Activated T-helper 9 cell treated with anti-CD3 and anti-CD28 coated beads, Interleukin-2, amount 50 U/mL, for 16 hours (primary cell): ENCODE data around the gene PROK1.

Experiments used
- DNase-seq: peaks from one replicate; pipeline ENCODE4 v3.0.0-alpha.2; 2020; ENCODE audit warnings: low read depth

The PROK1 gene

DNA sequence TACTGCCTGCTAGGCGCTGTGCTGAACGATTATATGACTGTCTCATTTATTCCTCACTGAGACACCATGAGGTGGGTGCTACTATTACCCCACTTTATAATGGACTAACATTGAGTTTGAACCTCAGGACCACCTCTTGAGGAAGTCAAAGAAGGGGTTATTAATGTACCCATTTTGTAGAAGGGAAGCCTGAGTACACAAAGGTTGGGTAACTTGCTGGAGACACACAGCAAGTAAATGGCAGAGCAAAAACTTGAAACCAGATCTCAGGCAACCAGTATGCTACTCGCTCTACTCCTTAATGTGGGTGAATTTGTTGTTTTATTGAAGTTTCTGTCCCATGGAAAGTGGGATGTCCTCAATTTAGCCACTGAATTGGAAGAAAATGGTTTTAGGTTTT lies 37.9 kb downstream of the PROK1 start:
- no peak for DNase-seq

DNA sequence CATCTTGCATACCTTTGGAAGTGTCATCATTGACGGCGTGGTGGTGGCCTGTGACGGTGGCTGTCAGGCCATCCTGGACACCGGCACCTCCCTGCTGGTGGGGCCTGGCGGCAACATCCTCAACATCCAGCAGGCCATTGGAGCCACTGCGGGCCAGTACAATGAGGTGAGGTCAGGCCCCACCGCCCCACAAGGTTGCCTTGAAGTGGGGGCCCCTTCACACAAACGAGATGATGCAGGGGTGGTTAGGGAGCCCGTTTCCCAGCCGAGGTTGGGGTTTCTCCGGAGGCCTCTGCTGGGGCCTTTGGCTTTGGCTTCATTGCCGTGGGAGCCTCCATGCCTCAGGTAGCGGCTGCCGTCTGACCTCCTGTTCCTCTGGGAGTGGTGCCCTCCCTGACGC lies 38.5 kb downstream of the PROK1 start:
- no peak for DNase-seq

DNA sequence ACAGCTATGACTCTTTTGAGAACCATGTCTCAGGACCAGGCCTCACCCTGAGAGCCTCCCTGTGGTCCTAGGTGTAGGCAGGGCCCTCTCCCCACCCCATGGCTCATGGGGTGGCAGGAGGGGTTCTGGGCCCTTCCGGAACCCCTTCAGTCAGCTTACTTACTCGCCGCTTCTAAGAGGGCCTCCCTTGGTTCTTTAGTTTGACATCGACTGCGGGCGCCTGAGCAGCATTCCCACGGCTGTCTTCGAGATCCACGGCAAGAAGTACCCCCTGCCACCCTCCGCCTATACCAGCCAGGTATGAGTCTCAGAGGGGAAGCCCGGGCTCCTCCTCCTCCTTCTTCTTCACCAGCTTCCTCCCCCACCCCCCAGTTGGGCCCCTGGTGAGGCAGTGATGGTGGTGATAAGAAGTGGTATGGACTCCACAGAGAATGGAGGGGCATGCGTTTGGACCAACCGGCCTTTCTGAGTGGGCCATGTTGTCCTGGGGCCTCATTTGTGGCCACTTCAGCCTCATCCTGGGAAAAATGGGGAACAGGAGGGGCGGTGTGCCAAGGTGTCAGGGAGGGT lies 39.1 kb downstream of the PROK1 start:
- DNase-seq = no peak

DNA sequence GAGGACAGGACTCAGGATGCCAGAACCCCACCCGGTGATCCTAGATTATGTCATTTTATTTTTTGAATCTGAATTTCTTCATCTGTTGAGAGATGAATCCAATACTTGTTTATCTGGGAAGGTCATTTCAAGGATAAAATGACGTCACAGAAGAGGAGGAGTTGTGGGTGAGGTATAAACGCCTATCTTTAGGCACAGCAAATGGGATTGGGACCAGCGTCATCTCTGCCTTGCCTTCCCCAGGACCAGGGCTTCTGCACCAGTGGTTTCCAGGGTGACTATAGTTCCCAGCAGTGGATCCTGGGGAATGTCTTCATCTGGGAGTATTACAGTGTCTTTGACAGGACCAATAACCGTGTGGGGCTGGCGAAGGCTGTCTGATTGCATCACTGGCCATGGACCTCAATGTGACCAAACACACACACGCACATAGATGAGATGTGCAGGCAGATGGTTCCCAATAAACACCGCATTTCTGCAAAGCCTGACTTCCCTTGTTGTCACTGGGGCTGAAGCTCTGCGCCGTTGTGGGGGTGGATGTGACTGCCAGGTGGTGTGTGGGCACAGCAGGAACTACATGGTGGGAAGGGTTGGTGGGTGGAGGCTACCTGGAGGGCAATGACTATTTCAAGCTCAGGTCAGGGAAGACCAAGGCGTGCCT lies 40.0 kb downstream of the PROK1 start:
- no peak for DNase-seq

DNA sequence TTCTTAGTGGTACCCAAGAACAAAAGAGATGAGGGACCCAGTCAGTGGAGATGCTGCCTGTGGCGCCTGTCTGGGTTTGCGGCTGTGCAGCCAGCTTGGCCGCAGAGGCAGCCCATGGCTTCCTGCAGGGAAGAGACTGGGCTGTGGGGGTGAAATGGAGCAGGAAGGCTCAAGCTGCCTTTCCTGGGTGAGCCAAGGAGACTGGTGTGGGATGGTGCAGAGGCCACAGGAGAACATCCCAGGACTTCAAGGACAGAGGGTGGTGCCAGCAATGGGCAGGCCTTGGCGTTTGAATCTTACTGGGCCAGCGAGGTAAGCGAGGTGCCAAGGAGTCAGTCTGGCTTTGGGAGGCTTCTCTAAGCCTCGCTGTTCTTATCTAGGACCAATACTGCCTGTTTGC lies 41.6 kb downstream of the PROK1 start:
- no peak for DNase-seq

DNA sequence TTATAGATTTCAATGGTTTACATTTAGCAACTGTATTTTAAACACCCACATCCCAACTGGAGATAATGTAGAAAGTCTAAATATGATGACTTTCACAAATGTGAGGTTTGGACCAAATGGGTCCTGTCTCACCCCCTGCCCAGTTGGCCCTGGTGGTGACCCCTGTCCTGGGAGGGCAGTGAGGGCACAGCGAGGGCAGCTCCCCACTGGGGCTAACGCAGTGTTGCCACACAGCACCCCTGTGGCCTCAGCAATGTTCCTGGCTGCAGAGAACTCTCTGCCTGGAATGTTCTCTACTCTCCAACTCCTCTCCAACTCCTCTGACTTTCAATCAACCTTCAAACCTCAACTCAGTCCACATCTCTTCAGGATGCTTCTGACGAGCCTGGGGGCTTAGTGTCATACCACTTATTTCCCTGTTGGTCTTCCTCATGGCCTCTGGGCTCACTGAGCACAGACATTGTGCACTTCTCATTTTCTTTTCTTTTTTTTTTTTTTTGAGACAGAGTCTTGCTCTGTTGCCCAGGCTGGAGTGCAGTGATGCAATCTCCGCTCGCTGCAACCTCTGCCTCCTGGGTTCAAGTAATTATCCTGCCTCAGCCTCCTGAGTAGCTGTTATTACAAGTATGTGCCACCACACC lies 42.2 kb downstream of the PROK1 start:
- DNase-seq = no peak

DNA sequence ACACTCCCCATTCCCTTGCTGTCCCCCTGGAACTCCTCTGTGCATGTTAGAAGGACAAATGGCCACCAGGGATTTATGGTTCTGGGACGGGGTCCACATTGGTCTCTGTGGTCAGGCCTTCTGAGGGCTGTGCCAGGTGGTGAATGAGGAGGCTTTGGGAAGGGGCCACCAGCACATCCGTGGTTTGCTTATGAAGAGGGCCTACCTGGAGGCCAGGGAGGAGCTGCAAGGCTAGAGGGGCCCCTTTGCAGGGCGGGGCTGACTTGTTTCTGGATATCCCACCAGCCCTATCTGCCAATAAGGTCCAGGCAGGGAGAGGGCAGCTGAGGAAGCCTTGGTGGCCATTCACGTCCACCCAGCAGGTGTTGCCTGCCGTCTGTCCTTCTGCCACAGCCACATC lies 43.1 kb downstream of the PROK1 start:
- DNase-seq = no peak

DNA sequence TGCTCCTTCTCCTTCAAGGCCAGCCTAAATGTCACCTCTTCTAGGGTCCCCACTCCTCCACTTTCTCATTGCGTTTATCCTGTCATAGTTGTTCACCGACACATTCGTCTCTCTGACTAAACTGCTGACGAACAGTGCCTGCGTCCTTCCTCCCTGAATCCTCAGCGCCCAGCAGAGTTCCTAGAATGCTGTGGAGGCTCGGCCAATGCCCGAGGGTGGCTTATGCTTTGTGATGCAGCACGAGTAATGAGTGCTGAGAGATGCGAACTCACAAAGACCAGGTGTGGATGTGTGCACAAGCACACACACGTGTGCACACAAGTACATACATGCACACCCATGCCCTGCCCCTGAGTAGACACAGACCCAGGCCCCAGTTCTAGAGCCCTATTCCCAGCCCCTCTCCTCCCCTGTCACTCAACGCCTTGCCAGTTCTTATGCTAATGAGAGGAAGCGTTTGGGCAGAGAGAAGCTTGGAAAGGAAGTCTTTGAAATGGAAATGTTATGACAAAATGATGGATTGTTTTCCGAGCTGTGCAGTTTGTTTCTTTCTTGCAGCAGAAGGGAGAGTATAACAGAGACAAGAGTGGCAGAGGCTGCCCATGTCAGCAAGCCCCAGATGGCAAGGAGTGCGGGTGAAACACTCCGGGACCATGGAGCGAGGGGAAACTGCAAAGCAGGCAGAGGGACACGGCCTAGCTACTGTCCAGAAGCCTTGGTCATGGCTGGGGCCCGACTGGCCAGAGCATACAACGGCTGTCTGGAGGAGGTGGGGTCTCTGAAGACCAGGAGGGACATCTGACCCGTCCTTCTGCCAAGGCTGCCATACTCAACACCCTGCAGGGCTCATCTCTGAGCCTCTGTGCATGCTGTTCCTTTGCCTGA lies 43.8 kb downstream of the PROK1 start:
- DNase-seq = no peak

DNA sequence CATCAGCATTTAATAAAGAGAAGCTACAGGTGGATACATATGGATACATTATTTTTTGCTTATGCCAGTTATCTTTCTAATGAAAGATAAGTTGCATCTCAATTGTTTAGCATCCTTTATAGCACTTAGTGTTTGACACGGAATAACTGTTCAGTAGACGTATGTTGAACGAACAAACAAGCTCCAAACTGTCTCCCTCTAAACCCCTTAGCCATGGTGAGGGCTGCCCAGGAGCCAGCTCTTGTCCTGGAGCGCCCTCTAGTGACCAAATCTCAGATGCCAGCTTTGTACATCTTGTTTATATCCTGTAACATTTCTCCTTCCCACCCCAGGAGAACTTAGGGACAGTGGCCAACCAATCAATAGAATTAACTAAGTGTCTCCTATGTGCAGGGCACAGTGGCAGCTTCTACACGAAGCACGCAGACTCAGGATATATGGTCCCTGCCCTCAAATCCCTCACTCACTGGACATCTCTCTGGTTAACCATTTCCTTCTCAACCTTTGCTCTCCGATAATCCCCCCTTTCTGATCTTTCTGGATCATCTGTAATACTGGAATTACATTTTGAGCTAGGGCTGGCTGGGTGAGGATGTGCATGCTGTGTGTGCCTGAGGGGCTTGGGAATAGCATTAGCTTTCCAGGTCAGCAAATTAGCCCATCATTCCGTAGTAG lies 45.1 kb downstream of the PROK1 start:
- peak; percentile 56 for DNase-seq

DNA sequence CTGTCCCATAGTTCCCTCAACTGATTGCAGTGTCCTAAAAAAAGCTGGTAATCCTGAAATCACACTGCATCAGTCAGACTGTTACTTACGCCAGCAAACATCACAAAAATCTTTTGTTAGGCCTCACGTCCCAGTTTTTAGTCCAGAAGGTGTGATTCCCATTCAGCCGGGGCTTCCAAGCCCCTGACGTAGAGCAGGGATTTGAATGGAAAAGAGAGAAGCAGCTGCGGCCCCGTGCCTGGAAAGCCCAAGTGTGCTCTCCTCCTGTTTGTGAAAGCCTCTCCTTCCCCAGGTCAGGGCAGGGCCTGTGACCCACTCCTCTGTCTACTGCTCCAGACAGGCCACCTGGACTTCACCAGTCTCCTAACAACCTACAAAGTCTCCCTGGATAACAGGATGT lies 47.3 kb downstream of the PROK1 start:
- no peak for DNase-seq

DNA sequence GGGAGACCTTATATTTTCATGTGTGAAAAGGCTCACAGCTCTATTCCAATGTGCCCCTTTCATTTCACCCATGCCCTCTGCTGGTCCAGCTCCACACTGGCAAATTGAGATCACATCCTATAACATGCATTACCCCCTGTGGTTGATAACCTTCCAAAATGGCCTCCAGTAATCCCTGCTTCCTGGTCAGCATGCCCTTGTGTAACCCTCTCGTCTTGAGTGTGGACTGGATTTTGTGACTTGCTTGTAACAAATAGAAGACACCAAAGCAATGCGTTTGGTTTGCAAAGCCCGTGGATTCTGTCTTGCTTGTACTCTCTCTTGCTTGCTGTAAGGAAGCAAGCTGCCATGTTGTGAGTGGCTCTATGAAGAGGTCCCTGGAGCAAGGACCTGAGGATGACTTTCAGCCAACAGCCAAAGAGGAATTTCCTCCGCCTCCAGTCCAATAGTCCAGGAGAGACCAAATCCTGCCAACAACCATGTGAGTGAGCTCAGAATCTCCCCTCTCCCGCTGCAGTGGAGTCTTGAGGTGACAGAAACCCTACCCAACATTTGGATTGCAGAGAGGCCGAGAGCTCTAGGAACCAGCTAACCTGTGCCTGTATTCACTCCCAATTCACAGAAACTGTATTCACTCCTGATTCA lies 50.7 kb downstream of the PROK1 start:
- DNase-seq = no peak

DNA sequence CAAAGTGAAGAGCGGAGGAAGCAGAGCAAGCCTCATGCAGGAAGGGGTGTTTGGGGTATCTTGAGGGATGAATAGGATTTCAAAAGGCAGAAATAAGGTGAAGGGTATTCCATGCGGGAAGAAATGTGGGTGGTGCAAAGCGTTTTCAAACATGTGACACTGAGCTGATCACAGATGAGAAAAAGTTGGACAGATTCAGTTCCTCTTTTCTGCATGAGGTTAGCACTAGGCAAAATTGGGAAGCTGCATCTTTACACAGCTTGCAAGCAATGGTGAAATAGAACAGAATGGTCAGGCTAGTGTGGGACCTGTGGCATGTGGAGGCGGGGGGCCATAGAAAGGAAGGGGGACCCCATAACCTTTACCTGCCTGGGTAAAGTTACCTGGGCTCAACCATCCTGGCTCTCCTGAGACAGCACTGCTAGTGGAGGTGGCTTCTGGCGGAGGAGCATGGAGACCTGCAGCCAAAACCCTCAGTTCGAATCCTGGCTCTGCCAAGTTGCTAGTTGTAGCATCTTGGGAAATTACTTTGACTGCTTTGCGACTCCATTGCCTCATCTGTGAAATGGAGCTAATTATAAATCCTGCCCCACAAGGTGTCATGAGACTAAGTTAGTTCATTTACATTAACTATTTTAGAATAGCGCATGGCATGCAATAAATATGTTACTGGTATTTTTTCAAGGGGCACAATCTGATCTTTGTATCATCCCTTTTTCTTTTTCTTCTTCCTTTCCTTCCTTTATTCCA lies 51.6 kb downstream of the PROK1 start:
- no peak for DNase-seq

DNA sequence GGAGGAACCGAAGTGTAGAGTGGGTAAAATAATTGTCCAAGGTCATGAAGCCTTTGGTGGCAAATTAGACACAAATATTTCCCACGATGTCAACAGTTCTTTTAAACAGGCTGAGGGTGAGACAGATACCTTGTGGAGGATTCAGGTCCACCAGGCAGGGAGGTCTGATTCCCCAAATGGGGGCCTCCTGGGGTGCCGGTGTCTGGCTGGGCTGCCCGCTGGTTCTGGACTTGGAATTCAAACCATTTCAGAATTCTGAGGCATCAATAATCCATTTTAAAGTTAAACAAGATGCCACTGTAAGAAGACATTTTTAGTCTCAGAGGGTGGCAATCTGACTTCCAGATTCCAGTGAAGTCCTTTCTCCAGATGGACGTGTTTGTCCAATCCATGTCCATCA lies 52.5 kb downstream of the PROK1 start:
- DNase-seq = no peak

DNA sequence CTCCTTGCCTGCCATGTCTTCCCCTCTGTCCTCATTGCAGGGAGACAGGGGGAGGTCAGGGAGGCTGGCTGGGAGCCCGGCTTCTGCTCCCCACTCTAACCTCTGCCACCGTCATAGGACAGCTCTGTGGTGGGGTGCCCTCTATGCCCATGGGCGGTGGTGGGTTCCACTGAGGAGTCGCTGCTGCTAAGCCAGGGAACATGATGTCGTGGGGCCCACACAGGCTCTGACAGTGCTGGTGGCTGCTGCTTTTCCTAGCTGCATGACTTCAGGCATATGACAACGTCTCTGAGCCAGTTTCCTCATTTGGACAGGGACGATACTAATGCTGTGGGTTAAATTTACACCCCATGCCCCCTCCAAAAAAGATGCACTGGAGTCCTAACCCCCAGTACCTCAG lies 53.3 kb downstream of the PROK1 start:
- no peak for DNase-seq

DNA sequence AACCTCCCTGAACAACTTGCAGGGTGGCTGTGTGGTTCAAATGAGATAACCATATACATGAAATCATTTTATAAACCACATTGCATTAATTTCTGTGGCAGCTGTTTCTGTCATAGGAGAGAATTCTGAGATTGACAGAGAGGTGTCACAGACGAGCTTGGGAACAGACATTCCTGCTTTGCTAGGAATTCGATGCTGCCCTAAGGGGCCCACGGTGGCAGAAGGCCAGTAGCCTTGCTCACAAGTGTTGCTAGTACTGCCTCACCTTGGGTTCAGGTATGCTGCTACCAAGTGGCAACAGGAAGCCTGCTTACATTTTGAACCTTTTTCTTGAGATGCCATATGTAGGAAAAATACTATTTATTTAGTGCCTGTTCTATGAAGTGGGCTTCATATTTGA lies 54.6 kb downstream of the PROK1 start:
- DNase-seq = no peak

DNA sequence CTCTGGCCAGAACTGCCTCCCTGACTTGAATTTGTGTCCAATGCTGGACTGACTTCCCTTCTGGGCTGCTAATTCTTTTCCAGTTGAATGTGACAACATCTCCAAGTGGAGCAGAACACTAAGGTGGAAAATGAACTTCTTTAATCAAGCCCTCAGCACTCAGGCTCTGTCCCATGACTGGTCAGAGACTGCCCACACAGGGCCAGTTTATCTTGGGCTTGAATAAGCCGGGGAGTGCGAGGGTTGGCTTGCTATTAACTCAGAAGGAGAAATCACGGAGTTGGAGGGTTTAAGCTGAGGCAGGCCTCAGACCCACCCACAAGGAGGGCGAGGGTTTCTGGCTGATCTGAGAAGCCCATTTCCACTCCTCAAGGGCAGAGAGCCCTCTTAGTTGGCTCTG lies 55.6 kb downstream of the PROK1 start:
- no peak for DNase-seq
